WTC11 (cell line): ENCODE measurements around the gene TRPM8. TPM values are rescaled to one million over a fixed set of nuclear protein-coding genes. Genes with fewer than 3 reads are reported as not detected.
"Not testable (repeated sequence)": the region's sequence is repeated elsewhere in the genome, so short reads cannot be mapped to it uniquely, and the experiment has no call there.

ENCODE experiments used
- ATAC-seq: fragments of 200-7000 bp; cut with Tn5 transposase; 2 replicates; pipeline ENCODE4 v1.10.0; 2021; ENCODE audit warnings: mild to moderate bottlenecking, moderate library complexity
- CTCF ChIA-PET: fragments of 300-600 bp; sonication (Branson Sonifier 250); formaldehyde crosslinking; loops from one replicate; lab custom pipeline; 2021; ENCODE audit warnings: antibody characterized with exemption; lab: Charles Lee
- POLR2A ChIA-PET: fragments of 350-600 bp; sonication (Branson Sonifier 250); formaldehyde crosslinking; loops from one replicate; lab custom pipeline; 2021; ENCODE audit warnings: antibody characterized with exemption; lab: Charles Lee
- DNase-seq: peaks from one replicate; pipeline ENCODE4 v3.0.0; 2021; ENCODE audit warnings: low spot score
- H3K27ac Mint-ChIP-seq: 2 replicates; pipeline ENCODE4 v1.8.0; 2021; ENCODE audit warnings: mixed read lengths
- H3K27me3 Mint-ChIP-seq: 2 replicates; pipeline ENCODE4 v1.8.0; 2021; ENCODE audit warnings: low read depth, mild to moderate bottlenecking, moderate library complexity, mixed read lengths
- H3K36me3 Mint-ChIP-seq: 2 replicates; pipeline ENCODE4 v1.8.0; 2021; ENCODE audit warnings: mixed read lengths
- H3K4me1 Mint-ChIP-seq: 2 replicates; pipeline ENCODE4 v1.8.0; 2022; ENCODE audit warnings: mixed read lengths
- H3K4me3 Mint-ChIP-seq: 2 replicates; pipeline ENCODE4 v1.8.0; 2021; ENCODE audit warnings: mild to moderate bottlenecking, moderate library complexity, mixed read lengths
- H3K9me3 Mint-ChIP-seq: 2 replicates; pipeline ENCODE4 v1.8.0; 2021; ENCODE audit warnings: mixed read lengths
- AFF4 ChIP-seq: sonication (generic); formaldehyde crosslinking; IDR thresholded peaks from 2 replicates; pipeline ENCODE4 v1.8.1; 2023; ENCODE audit warnings: mild to moderate bottlenecking, missing genetic modification reagents, borderline replicate concordance
- ATF6 ChIP-seq: sonication (generic); formaldehyde crosslinking; IDR thresholded peaks from 2 replicates; pipeline ENCODE4 v1.8.1; 2023; ENCODE audit warnings: mild to moderate bottlenecking, missing genetic modification reagents
- CDX4 ChIP-seq: fragments of 250-450 bp; sonication (Bioruptor Pico); IDR thresholded peaks from 2 replicates; pipeline ENCODE4 v1.9.0; 2021; ENCODE audit warnings: moderate library complexity, mild to moderate bottlenecking, inconsistent platforms, borderline replicate concordance
- CREB1 ChIP-seq: sonication (generic); formaldehyde crosslinking; IDR thresholded peaks from 2 replicates; pipeline ENCODE4 v1.8.0; 2023; ENCODE audit warnings: mild to moderate bottlenecking, missing genetic modification reagents
- E2F1 ChIP-seq: sonication (generic); formaldehyde crosslinking; IDR thresholded peaks from 2 replicates; pipeline ENCODE4 v1.8.0; 2022; ENCODE audit warnings: mild to moderate bottlenecking, missing genetic modification reagents
- EMX1 ChIP-seq: fragments of 250-450 bp; sonication (Bioruptor Pico); IDR thresholded peaks from 2 replicates; pipeline ENCODE4 v1.8.0; 2021; ENCODE audit warnings: mild to moderate bottlenecking
- GABPB1 ChIP-seq: sonication (generic); formaldehyde crosslinking; IDR thresholded peaks from 2 replicates; pipeline ENCODE4 v1.8.1; 2023; ENCODE audit warnings: mild to moderate bottlenecking, missing genetic modification reagents
- JUN ChIP-seq: sonication (generic); formaldehyde crosslinking; IDR thresholded peaks from 2 replicates; pipeline ENCODE4 v1.8.0; 2023; ENCODE audit warnings: mild to moderate bottlenecking, missing genetic modification reagents
- PRDM15 ChIP-seq: sonication (generic); formaldehyde crosslinking; IDR thresholded peaks from 2 replicates; pipeline ENCODE4 v1.8.0; 2022; ENCODE audit warnings: missing genetic modification reagents
- TCF7 ChIP-seq: sonication (generic); formaldehyde crosslinking; IDR thresholded peaks from 2 replicates; pipeline ENCODE4 v1.8.0; 2022; ENCODE audit warnings: mild to moderate bottlenecking, low read depth, missing genetic modification reagents, moderate library complexity
- ZBTB21 ChIP-seq: sonication (generic); formaldehyde crosslinking; IDR thresholded peaks from 2 replicates; pipeline ENCODE4 v1.8.1; 2023; ENCODE audit warnings: mild to moderate bottlenecking, missing genetic modification reagents, borderline replicate concordance
- ZNF263 ChIP-seq: sonication (generic); formaldehyde crosslinking; IDR thresholded peaks from 2 replicates; pipeline ENCODE4 v1.8.1; 2022; ENCODE audit warnings: low read depth, mild to moderate bottlenecking, moderate library complexity, missing genetic modification reagents
- total RNA-seq: library from RNA; stranded (reverse); gene quantifications from 3 replicates; pipeline ENCODE4 v1.2.3, GENCODE V29; 2021
- TF ChIP-seq, protein P1 (sequence below): sonication (generic); formaldehyde crosslinking; IDR thresholded peaks from 2 replicates; pipeline ENCODE4 v1.8.1; 2022; ENCODE audit warnings: low read depth, missing genetic modification reagents, borderline replicate concordance
- TF ChIP-seq, protein P2 (sequence below): sonication (generic); formaldehyde crosslinking; IDR thresholded peaks from 2 replicates; pipeline ENCODE4 v1.8.1; 2022; ENCODE audit warnings: mild to moderate bottlenecking, moderate library complexity, missing genetic modification reagents
- TF ChIP-seq, protein P3 (sequence below): fragments of 250-450 bp; sonication (Bioruptor Pico); IDR thresholded peaks from 2 replicates; pipeline ENCODE4 v1.8.0; 2021; ENCODE audit warnings: mild to moderate bottlenecking
- TF ChIP-seq, protein P4 (sequence below): sonication (generic); formaldehyde crosslinking; IDR thresholded peaks from 2 replicates; pipeline ENCODE4 v1.8.1; 2022; ENCODE audit warnings: low read depth, mild to moderate bottlenecking, moderate library complexity, missing genetic modification reagents, borderline replicate concordance

Gene TRPM8
- total RNA-seq, 1 experiment from 2014 or later, result 0.26 TPM

DNA sequence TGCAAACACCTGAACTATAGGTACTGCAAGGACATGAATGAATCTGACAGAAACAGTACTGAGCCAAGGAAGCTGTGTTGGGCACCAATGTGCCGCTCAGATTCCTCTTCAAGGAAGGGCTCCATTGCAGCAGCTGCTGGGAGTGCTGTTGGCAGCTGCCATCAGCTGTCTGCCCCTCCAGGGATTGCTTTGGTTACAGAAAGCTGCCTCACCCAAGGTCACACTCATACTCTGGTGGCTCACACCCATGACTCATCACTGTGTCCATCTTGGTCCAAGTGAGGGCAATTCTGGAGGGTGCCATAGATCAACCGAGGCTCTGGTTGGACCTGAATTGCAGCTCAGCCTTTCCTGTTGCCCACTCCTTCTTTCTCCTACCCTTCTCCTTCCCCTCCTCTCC lies 24.4 kb upstream of the TRPM8 start:
- no peak overlapping the region for H3K27ac Mint-ChIP-seq
- no peak for DNase-seq
- TF ChIP-seq ZBTB21 (no peak), PRDM15 (no peak), JUN (CRISPR knock-in tag) (no peak), EMX1 (no peak), ATF6 (CRISPR knock-in tag) (no peak), CREB1 (CRISPR knock-in tag) (no peak), AFF4 (CRISPR knock-in tag) (no peak), GABPB1 (no peak), ZNF263 (CRISPR knock-in tag) (no peak), CDX4 (CRISPR knock-in tag) (no peak), E2F1 (no peak), TCF7 (CRISPR knock-in tag) (no peak)
- TF ChIP-seq, protein P1, sequence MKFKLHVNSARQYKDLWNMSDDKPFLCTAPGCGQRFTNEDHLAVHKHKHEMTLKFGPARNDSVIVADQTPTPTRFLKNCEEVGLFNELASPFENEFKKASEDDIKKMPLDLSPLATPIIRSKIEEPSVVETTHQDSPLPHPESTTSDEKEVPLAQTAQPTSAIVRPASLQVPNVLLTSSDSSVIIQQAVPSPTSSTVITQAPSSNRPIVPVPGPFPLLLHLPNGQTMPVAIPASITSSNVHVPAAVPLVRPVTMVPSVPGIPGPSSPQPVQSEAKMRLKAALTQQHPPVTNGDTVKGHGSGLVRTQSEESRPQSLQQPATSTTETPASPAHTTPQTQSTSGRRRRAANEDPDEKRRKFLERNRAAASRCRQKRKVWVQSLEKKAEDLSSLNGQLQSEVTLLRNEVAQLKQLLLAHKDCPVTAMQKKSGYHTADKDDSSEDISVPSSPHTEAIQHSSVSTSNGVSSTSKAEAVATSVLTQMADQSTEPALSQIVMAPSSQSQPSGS, result no peak
- TF ChIP-seq, protein P2, sequence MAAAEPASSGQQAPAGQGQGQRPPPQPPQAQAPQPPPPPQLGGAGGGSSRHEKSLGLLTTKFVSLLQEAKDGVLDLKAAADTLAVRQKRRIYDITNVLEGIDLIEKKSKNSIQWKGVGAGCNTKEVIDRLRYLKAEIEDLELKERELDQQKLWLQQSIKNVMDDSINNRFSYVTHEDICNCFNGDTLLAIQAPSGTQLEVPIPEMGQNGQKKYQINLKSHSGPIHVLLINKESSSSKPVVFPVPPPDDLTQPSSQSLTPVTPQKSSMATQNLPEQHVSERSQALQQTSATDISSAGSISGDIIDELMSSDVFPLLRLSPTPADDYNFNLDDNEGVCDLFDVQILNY (CRISPR knock-in tag), result no peak
- TF ChIP-seq, protein P3, sequence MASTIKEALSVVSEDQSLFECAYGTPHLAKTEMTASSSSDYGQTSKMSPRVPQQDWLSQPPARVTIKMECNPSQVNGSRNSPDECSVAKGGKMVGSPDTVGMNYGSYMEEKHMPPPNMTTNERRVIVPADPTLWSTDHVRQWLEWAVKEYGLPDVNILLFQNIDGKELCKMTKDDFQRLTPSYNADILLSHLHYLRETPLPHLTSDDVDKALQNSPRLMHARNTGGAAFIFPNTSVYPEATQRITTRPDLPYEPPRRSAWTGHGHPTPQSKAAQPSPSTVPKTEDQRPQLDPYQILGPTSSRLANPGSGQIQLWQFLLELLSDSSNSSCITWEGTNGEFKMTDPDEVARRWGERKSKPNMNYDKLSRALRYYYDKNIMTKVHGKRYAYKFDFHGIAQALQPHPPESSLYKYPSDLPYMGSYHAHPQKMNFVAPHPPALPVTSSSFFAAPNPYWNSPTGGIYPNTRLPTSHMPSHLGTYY (CRISPR knock-in tag), result no peak
- TF ChIP-seq, protein P4, sequence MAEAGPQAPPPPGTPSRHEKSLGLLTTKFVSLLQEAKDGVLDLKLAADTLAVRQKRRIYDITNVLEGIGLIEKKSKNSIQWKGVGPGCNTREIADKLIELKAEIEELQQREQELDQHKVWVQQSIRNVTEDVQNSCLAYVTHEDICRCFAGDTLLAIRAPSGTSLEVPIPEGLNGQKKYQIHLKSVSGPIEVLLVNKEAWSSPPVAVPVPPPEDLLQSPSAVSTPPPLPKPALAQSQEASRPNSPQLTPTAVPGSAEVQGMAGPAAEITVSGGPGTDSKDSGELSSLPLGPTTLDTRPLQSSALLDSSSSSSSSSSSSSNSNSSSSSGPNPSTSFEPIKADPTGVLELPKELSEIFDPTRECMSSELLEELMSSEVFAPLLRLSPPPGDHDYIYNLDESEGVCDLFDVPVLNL (CRISPR knock-in tag), result no peak
- H3K4me3 Mint-ChIP-seq, result no peak overlapping the region
- no peaks in the 10 kb centered on the region for H3K36me3 Mint-ChIP-seq
- ChIA-PET POLR2A (no interaction called here), CTCF (no interaction called here)
- H3K27me3 Mint-ChIP-seq, result peaks cover 12% of the 10 kb centered on the region
- no peak for ATAC-seq
- no peaks in the 10 kb centered on the region for H3K9me3 Mint-ChIP-seq
- 0 out of 2 replicates have a peak, but pooled peaks cover 3% of the 10 kb centered on the region for H3K4me1 Mint-ChIP-seq

DNA sequence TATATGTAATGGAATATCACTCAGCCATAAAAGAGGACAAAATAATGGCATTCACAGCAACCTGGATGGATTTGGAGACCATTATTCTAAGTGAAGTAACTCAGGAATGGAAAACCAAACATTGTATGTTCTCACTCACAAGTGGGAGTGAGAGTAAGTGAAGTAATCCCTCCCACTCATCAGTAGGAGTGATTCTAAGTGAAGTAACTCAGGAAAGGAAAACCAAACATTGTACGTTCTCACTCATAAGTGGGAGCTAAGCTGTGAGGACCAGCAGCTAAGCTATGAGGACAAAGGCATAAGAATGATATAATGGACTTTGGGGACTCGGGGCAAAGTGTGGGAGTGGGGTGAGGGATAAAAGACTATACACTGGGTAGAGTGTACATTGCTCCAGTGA lies 20.9 kb upstream of the TRPM8 start:
- H3K9me3 Mint-ChIP-seq, DNase-seq, CTCF ChIA-PET, H3K36me3 Mint-ChIP-seq, ATAC-seq, H3K27ac Mint-ChIP-seq, POLR2A ChIA-PET, H3K4me1 Mint-ChIP-seq, H3K4me3 Mint-ChIP-seq: not testable (repeated sequence)
- H3K27me3 Mint-ChIP-seq, result peaks cover 17% of the 10 kb centered on the region
